ENCODE data around the gene GTF2E1.

GTF2E1 gene

DNA sequence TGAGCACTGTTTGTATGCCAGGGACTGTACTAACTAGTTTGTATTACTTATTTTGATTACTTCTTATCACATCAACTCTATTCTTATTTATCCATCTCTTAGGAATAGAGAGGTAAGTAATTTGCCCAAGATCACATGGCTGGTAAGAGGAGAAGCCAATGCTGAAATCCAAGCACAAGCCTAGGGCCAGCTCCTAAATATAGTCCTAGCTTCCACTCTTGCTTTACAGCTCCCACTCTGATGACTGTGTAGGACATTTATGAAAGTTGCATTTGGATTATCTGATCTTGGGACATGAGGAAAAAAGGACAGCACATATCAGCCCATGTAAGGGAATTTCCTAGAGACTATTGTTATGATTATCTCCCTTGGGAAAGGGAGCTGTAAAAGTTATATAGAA lies 58.1 kb downstream of the GTF2E1 start (continued):
- TF ChIP-seq, protein P1, sequence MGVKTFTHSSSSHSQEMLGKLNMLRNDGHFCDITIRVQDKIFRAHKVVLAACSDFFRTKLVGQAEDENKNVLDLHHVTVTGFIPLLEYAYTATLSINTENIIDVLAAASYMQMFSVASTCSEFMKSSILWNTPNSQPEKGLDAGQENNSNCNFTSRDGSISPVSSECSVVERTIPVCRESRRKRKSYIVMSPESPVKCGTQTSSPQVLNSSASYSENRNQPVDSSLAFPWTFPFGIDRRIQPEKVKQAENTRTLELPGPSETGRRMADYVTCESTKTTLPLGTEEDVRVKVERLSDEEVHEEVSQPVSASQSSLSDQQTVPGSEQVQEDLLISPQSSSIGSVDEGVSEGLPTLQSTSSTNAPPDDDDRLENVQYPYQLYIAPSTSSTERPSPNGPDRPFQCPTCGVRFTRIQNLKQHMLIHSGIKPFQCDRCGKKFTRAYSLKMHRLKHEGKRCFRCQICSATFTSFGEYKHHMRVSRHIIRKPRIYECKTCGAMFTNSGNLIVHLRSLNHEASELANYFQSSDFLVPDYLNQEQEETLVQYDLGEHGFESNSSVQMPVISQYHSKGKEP (tag by site-specific recombination; IDR thresholded peaks at IDR 0.05): no peak
- TF ChIP-seq ZNF624 (tag by site-specific recombination; IDR thresholded peaks at IDR 0.05): no peak

- Histone ChIP-seq H3K4me3 (ENCODE audit: low read depth, low read length) (no peak overlapping the region), H3K4me1 (ENCODE audit: control insufficient read depth, insufficient read depth, low read length) (no peaks in the 10 kb centered on the region), H3K27ac (ENCODE audit: extremely low read depth, low read depth, low read length) (no peak overlapping the region), H3K9me3 (ENCODE audit: control insufficient read depth, insufficient read depth, low read depth, low read length) (no peaks in the 10 kb centered on the region), H3K36me3 (ENCODE audit: control insufficient read depth in 2 of 2, insufficient read depth in 1 of 2, low read length in 2 of 2) (no peaks in the 10 kb centered on the region)
- POLR2A ChIA-PET: no interaction called here
- TF ChIP-seq ZNF2 (tag by site-specific recombination; IDR thresholded peaks at IDR 0.05): no peak
- no peak for TF ChIP-seq ZNF514 (tag by site-specific recombination; IDR thresholded peaks at IDR 0.05)
- TF ChIP-seq GLIS2 (tag by site-specific recombination; IDR thresholded peaks at IDR 0.05): no peak
- TF ChIP-seq, protein P2, sequence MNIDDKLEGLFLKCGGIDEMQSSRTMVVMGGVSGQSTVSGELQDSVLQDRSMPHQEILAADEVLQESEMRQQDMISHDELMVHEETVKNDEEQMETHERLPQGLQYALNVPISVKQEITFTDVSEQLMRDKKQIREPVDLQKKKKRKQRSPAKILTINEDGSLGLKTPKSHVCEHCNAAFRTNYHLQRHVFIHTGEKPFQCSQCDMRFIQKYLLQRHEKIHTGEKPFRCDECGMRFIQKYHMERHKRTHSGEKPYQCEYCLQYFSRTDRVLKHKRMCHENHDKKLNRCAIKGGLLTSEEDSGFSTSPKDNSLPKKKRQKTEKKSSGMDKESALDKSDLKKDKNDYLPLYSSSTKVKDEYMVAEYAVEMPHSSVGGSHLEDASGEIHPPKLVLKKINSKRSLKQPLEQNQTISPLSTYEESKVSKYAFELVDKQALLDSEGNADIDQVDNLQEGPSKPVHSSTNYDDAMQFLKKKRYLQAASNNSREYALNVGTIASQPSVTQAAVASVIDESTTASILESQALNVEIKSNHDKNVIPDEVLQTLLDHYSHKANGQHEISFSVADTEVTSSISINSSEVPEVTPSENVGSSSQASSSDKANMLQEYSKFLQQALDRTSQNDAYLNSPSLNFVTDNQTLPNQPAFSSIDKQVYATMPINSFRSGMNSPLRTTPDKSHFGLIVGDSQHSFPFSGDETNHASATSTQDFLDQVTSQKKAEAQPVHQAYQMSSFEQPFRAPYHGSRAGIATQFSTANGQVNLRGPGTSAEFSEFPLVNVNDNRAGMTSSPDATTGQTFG (tag by site-specific recombination; IDR thresholded peaks at IDR 0.05; ENCODE audit: borderline replicate concordance): no peak
- TF ChIP-seq ZNF248 (tag by site-specific recombination; IDR thresholded peaks at IDR 0.05): no peak
- CTCF ChIA-PET: interaction anchor here (0.7 kb wide), 2 partner anchors 309 to 384 kb away, joined by 3 read pairs; no protein-coding TSS in a partner anchor
These were observed 58.9 kb downstream of the GTF2E1 start for GRCh38 chr3:120801484-120801883.

- no peak for TF ChIP-seq YY1 (tag by site-specific recombination; IDR thresholded peaks at IDR 0.05)
- TF ChIP-seq ZNF596 (tag by site-specific recombination; IDR thresholded peaks at IDR 0.05): no peak
- no peak for TF ChIP-seq ZNF146 (tag by site-specific recombination; IDR thresholded peaks at IDR 0.05)
- TF ChIP-seq, protein P3, sequence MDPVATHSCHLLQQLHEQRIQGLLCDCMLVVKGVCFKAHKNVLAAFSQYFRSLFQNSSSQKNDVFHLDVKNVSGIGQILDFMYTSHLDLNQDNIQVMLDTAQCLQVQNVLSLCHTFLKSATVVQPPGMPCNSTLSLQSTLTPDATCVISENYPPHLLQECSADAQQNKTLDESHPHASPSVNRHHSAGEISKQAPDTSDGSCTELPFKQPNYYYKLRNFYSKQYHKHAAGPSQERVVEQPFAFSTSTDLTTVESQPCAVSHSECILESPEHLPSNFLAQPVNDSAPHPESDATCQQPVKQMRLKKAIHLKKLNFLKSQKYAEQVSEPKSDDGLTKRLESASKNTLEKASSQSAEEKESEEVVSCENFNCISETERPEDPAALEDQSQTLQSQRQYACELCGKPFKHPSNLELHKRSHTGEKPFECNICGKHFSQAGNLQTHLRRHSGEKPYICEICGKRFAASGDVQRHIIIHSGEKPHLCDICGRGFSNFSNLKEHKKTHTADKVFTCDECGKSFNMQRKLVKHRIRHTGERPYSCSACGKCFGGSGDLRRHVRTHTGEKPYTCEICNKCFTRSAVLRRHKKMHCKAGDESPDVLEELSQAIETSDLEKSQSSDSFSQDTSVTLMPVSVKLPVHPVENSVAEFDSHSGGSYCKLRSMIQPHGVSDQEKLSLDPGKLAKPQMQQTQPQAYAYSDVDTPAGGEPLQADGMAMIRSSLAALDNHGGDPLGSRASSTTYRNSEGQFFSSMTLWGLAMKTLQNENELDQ (tag by site-specific recombination; IDR thresholded peaks at IDR 0.05; ENCODE audit: low read depth): no peak
- TF ChIP-seq ZNF302 (tag by site-specific recombination; IDR thresholded peaks at IDR 0.05; ENCODE audit: low read depth): no peak
- no peak for TF ChIP-seq ZNF366 (tag by site-specific recombination; conservative IDR thresholded peaks at IDR 0.05)
- no peak for TF ChIP-seq ZNF280C (tag by site-specific recombination; IDR thresholded peaks at IDR 0.05)
- no peak for TF ChIP-seq ZNF677 (tag by site-specific recombination; IDR thresholded peaks at IDR 0.05)
- TF ChIP-seq ZNF211 (tag by site-specific recombination; IDR thresholded peaks at IDR 0.05; ENCODE audit: low read depth): no peak
- H3K4me3 ChIP-seq (ENCODE audit: low read depth, low read length): no peak overlapping the region
- H3K27ac ChIP-seq (ENCODE audit: extremely low read depth, low read depth, low read length): no peak overlapping the region
- ChIA-PET POLR2A (no interaction called here), CTCF (interaction anchor here (0.6 to 0.7 kb wide), 2 partner anchors 10 to 581 kb away, joined by 3 to 4 read pairs; no protein-coding TSS in a partner anchor)
- no peaks in the 10 kb centered on the region for H3K4me1 ChIP-seq (ENCODE audit: control insufficient read depth, insufficient read depth, low read length)
- H3K9me3 ChIP-seq (ENCODE audit: control insufficient read depth, insufficient read depth, low read depth, low read length): no peaks in the 10 kb centered on the region
- no peaks in the 10 kb centered on the region for H3K36me3 ChIP-seq (ENCODE audit: control insufficient read depth in 2 of 2, insufficient read depth in 1 of 2, low read length in 2 of 2)
These were observed 60.4 kb downstream of the GTF2E1 start for GRCh38 chr3:120802916-120803315.

Measured in HEK293 (cell line).